Endothelial cell of umbilical vein (primary cell): ENCODE data around the gene GBE1.

Source experiments
- CTCF ChIP-seq, 2 donors: IDR thresholded peaks; 1 replicate in 1 of 2; 2 replicates in 1 of 2; pipeline ENCODE4 v1.5.1; 2011; ENCODE audit warnings: low read length in 2 of 2, mild to moderate bottlenecking in 2 of 2, moderate library complexity in 2 of 2, control low read depth in 1 of 2, inconsistent platforms in 1 of 2, low read depth in 1 of 2; ENCODE audit not compliant: insufficient read depth in 1 of 2; ENCODE audit errors: extremely low read depth in 1 of 2
- EZH2 ChIP-seq: IDR thresholded peaks from 2 replicates; pipeline ENCODE4 v1.6.1; 2012; ENCODE audit warnings: borderline replicate concordance, low read depth, mild to moderate bottlenecking, moderate library complexity, low read length, inconsistent platforms; ENCODE audit not compliant: severe bottlenecking
- FOS ChIP-seq: IDR thresholded peaks from 2 replicates; pipeline ENCODE4 v1.6.1; 2011; ENCODE audit warnings: mild to moderate bottlenecking, low read length, moderate library complexity, borderline replicate concordance; ENCODE audit not compliant: insufficient read depth
- GATA2 ChIP-seq: IDR thresholded peaks from 2 replicates; pipeline ENCODE4 v1.7.0; 2011; ENCODE audit warnings: low read depth, mild to moderate bottlenecking, moderate library complexity, mixed read lengths, low read length; ENCODE audit not compliant: insufficient read length, insufficient read depth
- JUN ChIP-seq: IDR thresholded peaks from 2 replicates; pipeline ENCODE4 v1.6.1; 2011; ENCODE audit warnings: borderline replicate concordance, low read depth; ENCODE audit not compliant: insufficient read length, insufficient read depth
- MAX ChIP-seq: IDR thresholded peaks from 2 replicates; pipeline ENCODE4 v1.6.1; 2011; ENCODE audit not compliant: insufficient read depth, insufficient read length
- MYC ChIP-seq: IDR thresholded peaks from one replicate; pipeline ENCODE4 v1.6.1; 2011; ENCODE audit warnings: mild to moderate bottlenecking, low read depth, low read length
- POLR2A ChIP-seq: IDR thresholded peaks from 2 replicates; pipeline ENCODE4 v1.6.1; 2012; ENCODE audit warnings: low read depth, mild to moderate bottlenecking, control low read depth, low read length
- POLR2AphosphoS5 ChIP-seq: IDR thresholded peaks from 2 replicates; pipeline ENCODE4 v1.6.1; 2012; ENCODE audit warnings: low read depth, mild to moderate bottlenecking, control low read depth, low read length, moderate library complexity; ENCODE audit not compliant: insufficient read depth

GRCh38 chr3:81554801-81555200 lies 206.6 kb downstream of the GBE1 start:
- TF ChIP-seq CTCF (IDR thresholded peaks at IDR 0.05; ENCODE audit: extremely low read depth in 1 of 2, insufficient read depth in 1 of 2, low read depth in 1 of 2, low read length in 2 of 2) (no peak), EZH2 (no peak), POLR2A (no peak), GATA2 (no peak), POLR2AphosphoS5 (no peak), JUN (no peak), MYC (no peak), MAX (no peak), FOS (no peak)
